GM21717 (cell line): ENCODE results near the gene TOMM40.
"Not testable (repeated sequence)": the region's sequence is repeated elsewhere in the genome, so short reads cannot be mapped to it uniquely, and the experiment has no call there.

Source experiments
- ATAC-seq: cut with Tn5 transposase; IDR thresholded peaks from one replicate; pipeline ENCODE4 v1.9.1; 2021; ENCODE audit warnings: mild to moderate bottlenecking, moderate library complexity; ENCODE audit not compliant: unreplicated experiment

The TOMM40 gene

GRCh38 chr19:44869733-44870470 lies 21.2 kb upstream of the TOMM40 start:
- ATAC-seq = no peak

- ATAC-seq = no peak
Measured at GRCh38 chr19:44871809-44872208, 19.2 kb upstream of the TOMM40 start.

- ATAC-seq = no peak
Measured at GRCh38 chr19:44872661-44873060, 18.4 kb upstream of the TOMM40 start.

- no peak for ATAC-seq
Measured at GRCh38 chr19:44874317-44874716, 16.7 kb upstream of the TOMM40 start.

- no peak for ATAC-seq
Measured at GRCh38 chr19:44875666-44876451, 15.2 kb upstream of the TOMM40 start.

GRCh38 chr19:44876930-44877535 lies 14.0 kb upstream of the TOMM40 start:
- no peak for ATAC-seq

GRCh38 chr19:44878120-44878865 lies 12.8 kb upstream of the TOMM40 start:
- no peak for ATAC-seq

- ATAC-seq = no peak
Measured at GRCh38 chr19:44879309-44880065, 11.6 kb upstream of the TOMM40 start.

GRCh38 chr19:44882063-44882462 lies 9.0 kb upstream of the TOMM40 start:
- ATAC-seq = no peak

- ATAC-seq = not testable (repeated sequence)
Measured at GRCh38 chr19:44882619-44883397, 8.2 kb upstream of the TOMM40 start.

GRCh38 chr19:44883922-44884321 lies 7.1 kb upstream of the TOMM40 start:
- ATAC-seq = no peak

- no peak for ATAC-seq
Measured at GRCh38 chr19:44884566-44884965, 6.5 kb upstream of the TOMM40 start.

GRCh38 chr19:44886141-44886540 lies 4.9 kb upstream of the TOMM40 start:
- no peak for ATAC-seq

- ATAC-seq = no peak
Measured at GRCh38 chr19:44887648-44888047, 3.4 kb upstream of the TOMM40 start.

GRCh38 chr19:44888335-44888734 lies 2.7 kb upstream of the TOMM40 start:
- not testable (repeated sequence) for ATAC-seq

- no peak for ATAC-seq
Measured at GRCh38 chr19:44889830-44890365, 1.2 kb upstream of the TOMM40 start.

GRCh38 chr19:44890366-44891015 lies 563 bp upstream of the TOMM40 start:
- ATAC-seq = peak; percentile 72

GRCh38 chr19:44892932-44893331 lies 1.9 kb downstream of the TOMM40 start:
- no peak for ATAC-seq
